DMS153 (cell line): ENCODE measurements around the gene TBC1D20.

Experiments used
- DNase-seq: peaks from one replicate; lab custom pipeline; 2025; lab: John Stamatoyannopoulos, UW

Gene TBC1D20

DNA sequence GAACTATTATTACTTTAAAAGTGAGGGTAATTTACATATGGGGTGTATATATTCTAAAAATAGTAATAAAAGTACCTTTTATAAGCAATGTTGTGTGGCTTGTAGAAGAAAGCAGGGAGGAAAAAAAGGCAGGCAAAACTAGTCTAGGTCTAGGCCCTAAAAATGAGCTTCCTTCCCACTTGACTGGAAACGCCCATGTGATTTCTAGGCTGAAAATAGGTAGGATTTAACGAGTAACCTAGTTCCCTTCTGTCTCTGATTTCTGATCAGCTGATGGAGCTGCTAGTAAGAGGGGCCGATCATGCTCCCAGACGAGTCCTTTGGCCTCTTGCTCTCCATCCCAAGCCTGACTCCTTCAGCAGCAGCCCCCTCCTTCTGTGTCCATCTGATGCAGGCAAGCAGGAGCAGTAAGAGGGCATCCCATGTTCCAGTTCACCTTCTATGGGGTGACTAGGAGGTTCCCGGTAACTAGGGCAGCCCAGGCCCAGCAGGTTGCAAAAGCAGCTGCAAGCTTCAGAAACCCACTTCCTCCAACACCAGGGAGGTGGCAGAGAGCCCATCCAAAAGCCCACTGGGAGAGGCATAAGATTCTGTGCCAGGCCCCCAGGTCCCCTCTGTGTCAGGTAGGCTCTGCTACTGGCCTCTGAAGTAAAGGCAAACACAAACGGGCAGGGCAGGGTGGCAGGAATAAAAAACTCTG is 24.4 kb downstream of the TBC1D20 start:
- DNase-seq, result no peak

DNA sequence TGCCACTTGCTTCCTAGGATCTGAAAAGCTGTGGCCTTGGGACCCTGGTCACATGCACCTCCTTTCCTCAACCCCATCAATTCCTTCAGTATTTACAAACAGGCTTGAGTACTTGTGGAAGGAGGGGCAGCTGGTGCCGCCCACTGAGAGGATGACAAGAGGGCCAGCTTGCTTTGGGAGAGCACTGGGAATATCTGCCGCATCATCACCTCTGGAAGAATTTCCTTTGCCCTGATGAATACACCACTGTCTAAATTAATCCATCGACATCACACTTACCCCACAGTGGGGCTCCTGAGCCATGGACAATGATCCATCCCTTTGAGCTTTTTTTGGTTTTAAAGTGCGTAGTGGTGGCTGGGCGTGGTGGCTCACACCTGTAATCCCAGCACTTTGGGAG is 25.9 kb downstream of the TBC1D20 start:
- DNase-seq, result no peak

GRCh38 chr20:435558-435957 is 26.8 kb downstream of the TBC1D20 start:
- DNase-seq, result no peak

- DNase-seq, result no peak
Measured at GRCh38 chr20:434661-435419, 27.5 kb downstream of the TBC1D20 start.

- no peak for DNase-seq
Measured at GRCh38 chr20:434221-434620, 28.1 kb downstream of the TBC1D20 start.

DNA sequence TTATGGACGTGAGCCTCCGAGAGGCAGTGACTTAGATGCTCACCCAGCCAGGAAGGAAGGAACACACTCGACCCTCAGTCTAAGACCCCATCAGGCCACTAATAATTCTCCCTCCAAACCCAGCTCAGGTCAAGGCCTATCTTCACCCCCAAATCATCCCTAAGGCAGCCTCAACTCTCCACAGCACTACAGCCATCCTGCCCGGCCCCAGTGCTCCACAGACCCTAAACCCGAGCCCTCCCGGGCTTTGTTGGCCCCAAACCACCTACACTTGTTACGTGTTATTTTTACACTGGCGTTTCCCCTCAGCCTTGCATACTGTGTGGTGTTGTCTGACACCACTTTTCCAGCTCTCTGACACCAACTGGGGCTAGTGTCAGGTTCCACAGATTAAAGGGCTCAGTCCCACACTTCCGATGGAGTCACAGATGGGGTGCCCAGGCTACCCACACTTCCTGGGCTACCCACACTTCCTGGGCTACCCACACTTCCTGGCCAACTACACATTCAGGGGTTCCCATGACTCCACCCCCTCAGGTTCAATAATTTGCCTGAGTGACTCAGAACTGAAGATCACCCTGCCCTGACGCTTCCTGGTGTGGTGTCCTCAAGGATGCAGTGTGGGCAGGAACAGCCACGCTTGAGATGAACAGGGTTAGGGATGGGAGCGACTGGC is 28.9 kb downstream of the TBC1D20 start:
- DNase-seq, result no peak

GRCh38 chr20:432677-433299 is 29.5 kb downstream of the TBC1D20 start:
- DNase-seq, result no peak

DNA sequence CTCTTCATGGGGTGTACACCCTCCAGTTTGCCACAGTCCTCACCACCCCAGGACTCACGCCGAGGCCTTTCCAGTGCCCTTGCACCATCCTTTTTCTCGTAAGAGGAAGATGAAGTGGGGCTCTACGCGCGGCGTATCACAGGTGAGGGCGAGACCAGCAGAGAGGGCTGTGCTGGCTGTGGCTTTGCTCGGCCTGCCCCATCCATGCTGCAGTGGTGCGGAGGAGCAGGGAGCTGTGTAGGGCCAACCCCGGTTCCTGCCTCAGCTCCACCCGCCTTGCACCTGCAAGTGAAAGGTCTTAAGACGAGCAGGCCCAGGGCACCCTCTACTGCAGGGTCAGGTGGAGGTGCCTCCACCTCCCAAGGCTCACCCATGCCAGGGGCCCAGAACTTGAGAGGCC is 30.1 kb downstream of the TBC1D20 start:
- DNase-seq, result no peak

DNA sequence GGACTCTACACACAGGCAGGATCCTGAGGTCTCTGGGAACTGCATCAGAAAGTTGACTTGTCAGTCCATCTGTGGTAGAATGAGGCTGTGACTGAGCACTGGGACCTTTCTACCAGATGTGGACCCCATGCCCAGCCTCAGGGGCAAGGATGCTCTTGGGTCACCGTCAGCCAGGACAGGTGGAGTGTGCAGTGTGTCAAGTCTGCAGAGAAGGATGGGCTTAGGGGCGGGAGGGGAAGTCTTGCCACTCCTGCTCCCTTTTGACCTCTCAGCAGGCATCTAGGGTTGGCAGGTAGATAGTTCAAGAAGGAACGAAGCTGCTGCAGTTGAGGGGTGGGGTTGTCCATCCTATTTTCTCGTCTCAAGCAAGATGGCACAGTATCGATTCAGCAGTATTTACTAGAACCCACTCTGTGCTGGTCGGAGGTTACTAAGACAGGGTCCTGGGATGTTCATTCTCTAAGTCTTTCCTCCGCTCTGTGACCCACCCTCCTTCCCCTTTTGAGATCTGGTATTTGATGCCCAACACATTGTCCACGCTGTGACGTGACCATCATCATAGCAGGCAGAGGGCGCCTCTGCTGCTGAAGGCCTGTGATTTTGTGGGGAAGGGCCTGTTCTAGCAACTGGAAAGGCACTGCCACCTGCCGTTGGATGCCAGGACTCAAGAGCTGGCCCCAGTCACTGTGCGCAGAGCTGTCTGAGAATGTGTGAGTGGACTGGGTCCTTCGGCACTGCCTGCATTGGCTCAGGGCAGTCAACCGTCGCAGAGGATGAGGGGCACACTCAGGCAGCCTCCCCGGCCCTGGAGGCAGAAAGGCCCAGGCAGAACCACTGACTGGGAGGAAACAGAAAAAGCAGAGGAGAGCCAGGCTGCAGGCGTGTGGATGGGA is 31.1 kb downstream of the TBC1D20 start:
- peak; percentile 82 for DNase-seq

DNA sequence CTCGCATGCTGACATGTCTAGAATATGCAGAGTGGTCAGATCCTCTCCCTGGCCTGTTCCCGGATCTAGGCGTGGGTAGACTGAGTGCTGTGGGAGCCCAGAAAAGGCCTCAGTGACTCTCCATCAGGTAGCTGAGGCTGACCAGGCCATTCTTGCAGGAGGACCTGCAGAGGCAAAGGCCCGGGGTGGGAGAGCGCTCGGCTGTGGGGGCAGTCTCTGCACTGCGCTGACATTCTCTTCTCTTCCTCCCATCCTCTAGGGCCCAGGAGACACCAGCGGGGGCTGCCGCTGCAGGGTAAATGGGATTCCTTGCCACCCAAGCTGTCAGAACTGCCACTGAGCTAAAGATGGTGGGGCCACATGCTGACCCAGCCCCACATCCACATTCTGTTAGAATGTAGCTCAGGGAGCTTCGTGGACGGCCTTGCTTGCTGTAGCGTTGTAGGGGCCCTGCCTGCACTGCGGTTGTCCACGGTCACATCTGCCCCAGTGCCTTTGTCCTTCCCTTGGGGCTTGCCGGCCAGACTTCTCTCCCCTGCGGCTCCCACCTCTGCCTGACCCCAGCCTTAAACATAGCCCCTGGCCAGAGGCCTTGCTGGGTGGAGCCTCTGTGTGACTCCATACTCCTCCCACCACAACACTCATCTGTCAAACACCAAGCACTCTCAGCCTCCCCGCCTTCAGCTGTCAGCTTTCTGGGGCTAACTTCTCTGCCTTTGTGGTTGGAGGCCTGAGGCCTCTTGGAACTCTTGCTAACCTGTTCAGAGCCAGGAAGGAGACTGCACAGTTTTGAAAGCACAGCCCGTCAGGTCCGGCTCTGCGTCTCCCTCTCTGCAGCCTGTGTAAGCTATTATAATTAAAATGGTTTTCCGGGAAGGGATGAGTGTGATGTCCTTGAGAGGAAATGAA is 32.0 kb downstream of the TBC1D20 start:
- DNase-seq, result no peak

GRCh38 chr20:428658-429200 is 33.6 kb downstream of the TBC1D20 start:
- DNase-seq, result no peak

- no peak for DNase-seq
Measured at GRCh38 chr20:427849-428657, 34.3 kb downstream of the TBC1D20 start.

DNA sequence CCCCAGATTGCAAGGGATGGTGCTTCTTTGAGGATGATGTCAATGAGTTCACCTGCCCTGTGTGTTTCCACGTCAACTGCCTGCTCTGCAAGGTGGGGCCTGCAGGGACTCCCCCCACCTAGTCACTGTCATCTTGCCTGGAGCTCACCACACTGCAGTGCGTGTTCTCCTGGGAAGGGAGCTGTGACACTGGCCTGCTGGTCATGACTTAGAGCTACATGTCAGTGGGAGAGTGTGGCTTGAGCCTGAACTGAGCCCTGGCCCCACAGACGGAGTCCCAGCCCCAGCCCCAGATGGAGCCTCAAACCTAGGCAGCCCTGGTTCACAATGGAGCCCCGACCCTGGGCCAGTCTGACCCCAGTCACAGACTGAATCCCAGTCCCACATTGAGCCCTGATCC is 34.9 kb downstream of the TBC1D20 start:
- no peak for DNase-seq

DNA sequence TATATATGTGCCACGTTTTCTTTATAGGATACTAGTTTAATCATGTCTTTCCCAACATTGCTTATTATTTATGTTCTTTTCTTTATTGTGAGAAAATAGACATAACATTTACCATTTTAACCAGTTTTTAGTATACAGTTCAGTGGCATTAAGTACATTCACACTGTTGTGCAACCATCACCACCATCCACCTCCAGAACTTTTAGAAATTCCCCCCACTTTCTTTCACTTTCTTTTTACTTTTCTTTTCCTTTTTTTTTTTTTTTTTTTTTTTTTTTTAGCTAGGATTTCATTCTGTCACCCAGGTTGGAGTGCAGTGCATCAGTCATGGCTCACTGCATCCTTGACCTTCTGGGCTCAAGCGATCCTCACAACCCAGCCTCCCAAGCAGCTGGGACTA is 35.8 kb downstream of the TBC1D20 start:
- no peak for DNase-seq

DNA sequence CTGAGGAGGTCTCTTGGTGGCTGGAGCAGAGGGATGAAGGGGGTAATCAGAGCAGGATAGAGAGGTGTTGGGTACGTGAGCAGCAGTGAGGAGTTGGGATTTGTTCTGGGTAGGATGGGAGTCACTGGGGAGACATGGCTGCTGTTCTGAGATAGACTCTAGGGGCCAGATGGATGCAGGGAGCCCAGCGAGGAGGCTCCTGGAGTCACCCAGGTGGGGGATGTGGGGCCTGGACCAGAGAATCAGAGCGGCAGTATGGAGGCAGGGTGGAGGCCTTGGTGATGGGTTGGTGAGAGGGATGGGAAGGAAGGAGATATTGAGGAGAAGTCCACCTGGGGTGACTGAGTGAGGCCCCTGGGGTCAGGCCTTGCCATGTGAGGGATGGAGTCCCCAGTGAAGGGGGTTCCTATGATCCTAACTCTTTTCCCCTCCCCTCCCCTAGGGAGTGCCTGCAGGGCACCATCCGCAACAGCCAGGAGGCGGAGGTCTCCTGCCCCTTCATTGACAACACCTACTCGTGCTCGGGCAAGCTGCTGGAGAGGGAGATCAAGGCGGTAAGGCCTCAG is 40.6 kb downstream of the TBC1D20 start:
- DNase-seq, result no peak

DNA sequence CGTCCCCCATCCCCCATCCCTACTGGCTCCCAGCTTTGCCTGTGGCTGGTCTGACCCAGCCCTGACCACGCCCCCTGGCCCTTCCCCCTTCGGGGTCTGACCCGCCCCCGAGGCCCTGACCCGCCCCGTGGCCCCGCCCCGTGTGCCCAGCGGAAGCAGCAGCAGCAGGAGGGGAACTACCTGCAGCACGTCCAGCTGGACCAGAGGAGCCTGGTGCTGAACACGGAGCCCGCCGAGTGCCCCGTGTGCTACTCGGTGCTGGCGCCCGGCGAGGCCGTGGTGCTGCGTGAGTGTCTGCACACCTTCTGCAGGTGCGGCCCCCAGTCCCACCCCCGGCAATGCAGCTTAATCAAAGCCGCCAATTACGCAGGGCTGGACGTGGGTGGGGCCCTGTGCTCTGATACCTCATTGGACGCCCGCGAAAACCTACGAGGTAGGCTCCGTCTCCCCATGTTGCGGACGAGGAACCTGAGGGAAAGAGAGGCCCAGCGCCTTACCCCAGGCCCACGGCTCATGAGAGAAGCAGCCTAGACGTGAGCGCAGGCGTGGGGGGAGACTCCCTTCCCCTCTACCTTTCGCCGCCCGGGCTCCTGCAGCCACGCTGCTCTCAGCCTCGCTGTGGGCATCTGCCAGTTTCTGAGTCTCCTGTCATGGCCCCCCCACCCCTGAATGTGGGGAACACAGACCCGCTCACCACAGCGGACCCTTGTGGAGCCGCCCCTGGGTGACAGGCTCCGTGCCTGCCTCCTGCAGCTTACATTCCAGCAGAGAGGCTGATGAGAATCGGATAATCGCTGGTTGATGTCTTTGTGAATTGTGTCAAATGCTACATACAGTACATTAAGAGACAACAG is 41.4 kb downstream of the TBC1D20 start:
- DNase-seq, result peak; percentile 86

DNA sequence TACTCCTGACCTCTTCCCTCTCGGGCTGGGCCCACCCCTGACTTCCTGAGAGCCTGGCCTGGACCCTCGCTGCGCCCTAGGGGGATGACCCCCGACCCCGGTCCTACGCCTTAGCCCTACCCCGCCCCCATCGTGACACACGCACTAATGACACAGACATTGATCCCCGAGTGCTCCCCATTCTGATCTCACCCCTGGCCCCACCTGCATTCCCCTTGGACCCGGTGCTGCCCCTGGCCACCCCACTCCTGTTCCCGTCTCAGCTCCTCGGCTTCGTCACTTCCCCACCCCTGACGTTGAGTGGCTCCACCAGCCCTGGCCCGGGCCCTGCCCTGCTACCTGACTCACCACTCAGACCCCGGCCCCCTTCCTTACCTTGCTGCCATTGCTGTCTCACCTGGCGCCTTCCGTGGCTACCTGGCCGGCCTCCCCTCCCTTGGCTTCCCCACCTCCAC is 42.1 kb downstream of the TBC1D20 start:
- DNase-seq, result peak; percentile 76
